Adrenal gland (tissue), 12 donors: Measurements from ENCODE around the gene CXCL6. TPM values are rescaled to one million over a fixed set of nuclear protein-coding genes. Genes with fewer than 3 reads are reported as not detected.

Experiments
- DNase-seq, 7 donors: peaks; one replicate each; pipeline ENCODE4 v3.0.0-alpha.2; 2019 to 2020
- H3K27ac ChIP-seq, 5 donors: fragments of 200-600 bp; sonication (generic) in 4 of 5; 1 replicate in 3 of 5; 2 replicates in 2 of 5; pipeline versions ENCODE4 v1.5.1 to v1.8.0; 2016 to 2020; ENCODE audit warnings: mild to moderate bottlenecking in 1 of 5
- H3K27me3 ChIP-seq: fragments of 200-600 bp; 2 replicates; pipeline ENCODE4 v1.8.0; 2021
- H3K36me3 ChIP-seq, 2 donors: fragments of 200-600 bp; replicated peaks in 1 of 2; 1 replicate in 1 of 2; 2 replicates in 1 of 2; pipeline versions ENCODE4 v1.5.1 to v1.8.0; 2018 to 2022
- H3K4me1 ChIP-seq, 2 donors: fragments of 200-600 bp; replicated peaks in 1 of 2; 1 replicate in 1 of 2; 2 replicates in 1 of 2; pipeline versions ENCODE4 v1.5.1 to v1.8.0; 2018 to 2021
- H3K4me3 ChIP-seq, 4 donors: fragments of 200-600 bp; sonication (generic) in 3 of 4; one replicate each; pipeline ENCODE4 v1.5.1; 2016 to 2018
- H3K9me3 ChIP-seq, 3 donors: fragments of 200-600 bp; sonication (generic) in 1 of 3; replicated peaks in 1 of 3; 1 replicate in 2 of 3; 2 replicates in 1 of 3; pipeline versions ENCODE4 v1.5.1 to v1.8.0; 2016 to 2021
- POLR2A ChIP-seq, 2 donors: fragments of 450-650 bp; IDR thresholded peaks; one replicate each; pipeline ENCODE4 v1.6.1; 2017; ENCODE audit warnings: antibody characterized with exemption in 2 of 2, mild to moderate bottlenecking in 2 of 2, moderate library complexity in 1 of 2
- WGBS, 4 donors: extraction: QIAGEN DNeasy Blood & Tissue Kit in 2 of 4; methylation state at CpG; one replicate each; pipeline versions ENCODE4 v1.1.5 to v1.1.7; 2013 to 2017; 5-methylcytosine and 5-hydroxymethylcytosine counted together
- intact Hi-C, 2 donors: fragments of 100-400 bp; cut with DNase I; formaldehyde crosslinking; loops; one replicate each; pipeline versions ENCODE4 v1.14.1 to v1.15.0; 2022 to 2023
- polyA plus RNA-seq, 3 donors: library from polyadenylated mRNA; stranded (reverse); fragments of 200-250 nt in 2 of 3; fragments of 350-450 nt in 1 of 3; fragmentation: Illumina TruSeq in 1 of 3; extraction: RNeasy Lipid Tissue Mini Kit (QIAGEN cat#74804) in 1 of 3; gene quantifications; one replicate each; pipeline ENCODE4 v1.2.3, GENCODE V29; 2013 to 2014
- total RNA-seq, 9 donors: library from RNA; depleted of rRNA in 4 of 9; stranded (reverse); fragments of >200 nt in 4 of 9; fragments of 120-200 nt in 1 of 9; fragmentation: NEBNext Ultra II Directional in 1 of 9; extraction: Animal tissue kit (Norgen Biotek cat#: 25700) in 1 of 9; gene quantifications; one replicate each; pipeline versions ENCODE4 v1.1.0 to v1.2.4, GENCODE V29; 2013 to 2023
- TF ChIP-seq, protein P1 (sequence below), 6 experiments: fragments of 450-650 bp in 4 of 6; fragments of 200-600 bp in 2 of 6; sonication (generic) in 1 of 6; IDR thresholded peaks; 1 replicate in 5 of 6; 2 replicates in 1 of 6; pipeline versions ENCODE4 v1.5.1 to v1.8.0; 2016 to 2021; ENCODE audit warnings: antibody characterized with exemption in 6 of 6, mild to moderate bottlenecking in 2 of 6, moderate library complexity in 1 of 6
- donor health status: healthy with polysubstance abuse.
- donor health status: Bipolar disorder and iron deficiency.
- donor health status: DM: yes; HTN: yes; CAD: no.
- donor health status: DM: no; HTN: no; CAD: no.
- donor health status: DM: no; HTN: no; CAD: no.
- donor health status: DM: yes; HTN: yes; CAD: no.

The CXCL6 gene
- total and polyA plus RNA-seq, 12 donors: 0.07 to 0.41 (median 0.16) TPM; not detected in 8

DNA sequence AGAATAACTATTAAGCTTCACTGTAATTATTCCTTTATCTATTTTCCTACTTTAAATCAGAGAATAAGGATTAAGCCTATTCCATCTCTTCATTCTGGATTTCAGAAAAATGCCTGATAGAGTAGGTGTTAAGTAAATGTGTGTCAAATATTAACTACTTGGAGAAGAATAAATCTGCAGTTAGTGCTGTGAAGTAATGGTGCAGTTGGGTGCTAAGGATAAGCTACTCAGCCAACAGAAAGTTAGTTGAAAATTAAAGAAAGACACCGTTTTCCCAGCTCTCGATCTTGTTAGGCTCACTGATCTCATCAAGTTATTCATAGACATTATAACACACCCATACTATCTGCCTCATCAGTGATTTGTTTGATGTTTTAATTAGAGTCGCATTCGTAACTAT lies 23.7 kb downstream of the CXCL6 start:
- Histone ChIP-seq H3K4me1 (no peaks in the 10 kb centered on the region), H3K27ac (no peak overlapping the region), H3K4me3 (no peak overlapping the region), H3K9me3 (no peaks in the 10 kb centered on the region), H3K27me3 (peaks cover 4% of the 10 kb centered on the region), H3K36me3 (no peaks in the 10 kb centered on the region)
- no peak for DNase-seq
- TF ChIP-seq, protein P1, sequence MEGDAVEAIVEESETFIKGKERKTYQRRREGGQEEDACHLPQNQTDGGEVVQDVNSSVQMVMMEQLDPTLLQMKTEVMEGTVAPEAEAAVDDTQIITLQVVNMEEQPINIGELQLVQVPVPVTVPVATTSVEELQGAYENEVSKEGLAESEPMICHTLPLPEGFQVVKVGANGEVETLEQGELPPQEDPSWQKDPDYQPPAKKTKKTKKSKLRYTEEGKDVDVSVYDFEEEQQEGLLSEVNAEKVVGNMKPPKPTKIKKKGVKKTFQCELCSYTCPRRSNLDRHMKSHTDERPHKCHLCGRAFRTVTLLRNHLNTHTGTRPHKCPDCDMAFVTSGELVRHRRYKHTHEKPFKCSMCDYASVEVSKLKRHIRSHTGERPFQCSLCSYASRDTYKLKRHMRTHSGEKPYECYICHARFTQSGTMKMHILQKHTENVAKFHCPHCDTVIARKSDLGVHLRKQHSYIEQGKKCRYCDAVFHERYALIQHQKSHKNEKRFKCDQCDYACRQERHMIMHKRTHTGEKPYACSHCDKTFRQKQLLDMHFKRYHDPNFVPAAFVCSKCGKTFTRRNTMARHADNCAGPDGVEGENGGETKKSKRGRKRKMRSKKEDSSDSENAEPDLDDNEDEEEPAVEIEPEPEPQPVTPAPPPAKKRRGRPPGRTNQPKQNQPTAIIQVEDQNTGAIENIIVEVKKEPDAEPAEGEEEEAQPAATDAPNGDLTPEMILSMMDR (IDR thresholded peaks at IDR 0.05): no peak
- TF ChIP-seq POLR2A (IDR thresholded peaks at IDR 0.05): no peak
- intact Hi-C loops: loop anchor here in 1 of 2 donors (10.0 kb wide), 1 partner anchor 195 kb away; no protein-coding TSS in a partner anchor
- 55 to 60% (median 58%) methylated on average over 4 of the region's 4 CpGs for WGBS, 4 donors

DNA sequence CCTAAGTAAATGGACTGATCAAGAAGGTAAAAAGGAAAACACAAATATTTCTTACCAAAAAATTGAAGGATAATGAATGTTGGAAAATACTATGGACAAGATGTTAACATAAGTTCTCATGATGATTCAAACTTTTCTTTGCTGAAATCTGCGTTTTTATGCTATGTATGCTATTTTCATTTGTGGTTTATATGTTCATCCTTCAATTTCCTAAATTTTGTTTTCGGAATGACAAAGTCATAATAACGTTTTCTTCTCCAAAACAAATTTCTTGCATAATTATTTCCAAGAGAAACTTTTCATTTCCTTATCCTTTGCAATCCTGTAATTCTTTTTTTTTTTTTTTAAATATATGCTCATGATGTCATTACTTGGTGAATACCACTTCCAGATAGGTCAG lies 24.4 kb downstream of the CXCL6 start:
- Histone ChIP-seq H3K9me3 (no peaks in the 10 kb centered on the region), H3K27me3 (peaks cover 4% of the 10 kb centered on the region), H3K4me3 (no peak overlapping the region), H3K27ac (no peak overlapping the region), H3K4me1 (no peaks in the 10 kb centered on the region), H3K36me3 (no peaks in the 10 kb centered on the region)
- TF ChIP-seq POLR2A (IDR thresholded peaks at IDR 0.05): no peak
- TF ChIP-seq, protein P1 (IDR thresholded peaks at IDR 0.05): no peak
- WGBS, 4 donors: 55 to 67% (median 57%) methylated on average over 3 of the region's 3 CpGs
- no peak for DNase-seq
- intact Hi-C loops: loop anchor here in 1 of 2 donors (10.0 kb wide), 1 partner anchor 196 kb away; no protein-coding TSS in a partner anchor

DNA sequence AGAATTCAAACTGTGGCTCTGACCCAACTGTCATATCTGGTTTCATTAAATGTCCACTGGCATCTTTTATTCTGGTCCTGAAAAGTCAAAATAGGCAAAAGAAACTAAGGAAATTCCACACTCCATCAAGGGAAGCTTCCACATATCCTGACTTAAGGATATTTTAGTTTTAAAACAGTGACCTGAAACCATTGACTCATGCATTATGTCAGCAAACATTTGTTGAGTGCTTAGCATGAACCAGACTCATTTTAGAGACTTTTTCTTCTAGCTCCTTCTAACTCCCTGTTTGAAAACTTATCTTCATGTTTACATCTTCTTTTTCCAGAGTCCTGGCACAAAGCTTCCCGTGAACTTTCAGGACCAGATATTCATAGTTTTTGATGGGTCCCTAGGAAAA lies 25.8 kb downstream of the CXCL6 start:
- H3K36me3 ChIP-seq: no peaks in the 10 kb centered on the region
- no peaks in the 10 kb centered on the region for H3K9me3 ChIP-seq
- 75 to 100% (median 91%) methylated on average over 1 of the region's 1 CpG for WGBS, 4 donors
- intact Hi-C loops: loop anchor here in 1 of 2 donors (10.0 kb wide), 1 partner anchor 198 kb away; no protein-coding TSS in a partner anchor
- no peak overlapping the region for H3K27ac ChIP-seq
- DNase-seq: no peak
- no peak overlapping the region for H3K4me3 ChIP-seq
- TF ChIP-seq, protein P1 (IDR thresholded peaks at IDR 0.05): no peak
- H3K4me1 ChIP-seq: no peaks in the 10 kb centered on the region
- H3K27me3 ChIP-seq: peaks cover 4% of the 10 kb centered on the region

DNA sequence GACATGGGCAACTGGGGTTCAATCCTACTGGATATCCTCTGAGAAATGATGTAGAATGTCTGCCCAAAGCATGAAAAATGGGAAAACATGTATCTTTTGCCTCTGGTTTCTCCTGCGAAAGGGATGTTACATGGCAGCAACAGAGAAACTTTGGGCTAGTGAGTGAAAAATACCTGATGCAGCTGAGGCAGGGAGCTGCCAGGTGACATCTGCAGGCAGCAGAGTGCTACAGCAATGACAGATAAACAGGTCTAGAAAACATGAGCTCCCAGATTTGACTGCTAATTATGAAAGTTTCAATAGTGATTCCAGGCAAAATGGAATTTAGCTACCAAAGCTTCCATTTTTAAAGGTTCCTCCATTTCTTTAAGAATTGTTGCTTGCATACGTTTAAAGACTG lies 27.9 kb downstream of the CXCL6 start:
- DNase-seq: peak in 1 of 7 donors; percentile 22
- H3K27me3 ChIP-seq: peaks cover 4% of the 10 kb centered on the region
- intact Hi-C loops: loop anchor here in 1 of 2 donors (10.0 kb wide), 1 partner anchor 200 kb away; no protein-coding TSS in a partner anchor
- H3K4me3 ChIP-seq: no peak overlapping the region
- no peaks in the 10 kb centered on the region for H3K9me3 ChIP-seq
- 56 to 71% (median 65%) methylated on average over 2 of the region's 2 CpGs for WGBS, 4 donors
- no peak for TF ChIP-seq POLR2A (IDR thresholded peaks at IDR 0.05)
- TF ChIP-seq, protein P1 (IDR thresholded peaks at IDR 0.05): peak in 5 of 6 experiments; percentile 7 to 40 (median 25)
- peaks cover 0 to 4% of the 10 kb centered on the region in 2 donors for H3K4me1 ChIP-seq
- H3K27ac ChIP-seq: no peak overlapping the region
- H3K36me3 ChIP-seq: no peaks in the 10 kb centered on the region
